ENCODE data around the gene TRIM15. TPM values are rescaled to one million over a fixed set of nuclear protein-coding genes. Genes with fewer than 3 reads are reported as not detected.

Gene TRIM15
- total and polyA plus RNA-seq, 2 donors (not counting 3 experiments of a cell fraction or from before 2014, with no cell fraction given): not detected

- intact Hi-C loops (cut with micrococcal nuclease) (no loop called here), dilution Hi-C loops (cut with MboI; ENCODE audit: extremely low pct_ligation_motif_present, low sequenced_read_pairs) (no loop called here)
- BruUV-seq (replicated peaks): no TSS peak
- Histone ChIP-seq H3K4me1 (ENCODE audit: control insufficient read depth, extremely low read depth, insufficient read depth, low read length) (no peaks in the 10 kb centered on the region), H3K36me3 (ENCODE audit: control insufficient read depth in 2 of 2, extremely low read depth in 1 of 2, insufficient read depth in 2 of 2, low read length in 2 of 2) (peaks cover 0 to 3% of the 10 kb centered on the region in 2 experiments), H3K79me2 (ENCODE audit: control insufficient read depth, insufficient read depth, low read length) (no peaks in the 10 kb centered on the region), H3K9me1 (replicated peaks; ENCODE audit: control insufficient read depth, extremely low read depth, insufficient read depth, low read length) (no peaks in the 10 kb centered on the region), H3K4me3 (replicated peaks in 1 of 3; ENCODE audit: insufficient read depth in 1 of 3, low read depth in 1 of 3, low read length in 3 of 3) (no peak overlapping the region), H3K9me3 (replicated peaks; ENCODE audit: control insufficient read depth, insufficient read depth, low read length) (no peaks in the 10 kb centered on the region), H3K27ac (ENCODE audit: insufficient read depth, low read depth, low read length) (no peak overlapping the region), H4K20me1 (replicated peaks; ENCODE audit: control insufficient read depth, extremely low read depth, insufficient read depth, low read length) (no peaks in the 10 kb centered on the region), H3K4me2 (ENCODE audit: insufficient read depth, low read length) (no peak overlapping the region), H3K27me3 (ENCODE audit: control insufficient read depth in 2 of 2, insufficient read depth in 2 of 2, low read length in 2 of 2) (peaks cover 8 to 24% of the 10 kb centered on the region in 2 experiments), H3K9ac (replicated peaks; ENCODE audit: extremely low read depth, insufficient read depth, low read length) (no peak overlapping the region), H2AFZ (ENCODE audit: low read depth, low read length) (no peak overlapping the region)
- FAIRE-seq: no peak
- ChIA-PET CTCF (no interaction called here), POLR2A (no interaction called here)
- TF ChIP-seq GATA2 (IDR thresholded peaks at IDR 0.05; ENCODE audit: insufficient read depth, insufficient read length, low read depth, low read length) (no peak), POLR2A (IDR thresholded peaks at IDR 0.05; ENCODE audit: low read depth, low read length) (no peak), JUN (IDR thresholded peaks at IDR 0.05; ENCODE audit: borderline replicate concordance, insufficient read depth, insufficient read length, low read depth) (no peak), EZH2 (IDR thresholded peaks at IDR 0.05; ENCODE audit: borderline replicate concordance, low read depth, low read length, severe bottlenecking) (no peak), FOS (IDR thresholded peaks at IDR 0.05; ENCODE audit: borderline replicate concordance, insufficient read depth, low read length) (no peak), CTCF (IDR thresholded peaks at IDR 0.05; ENCODE audit: extremely low read depth in 1 of 2, insufficient read depth in 1 of 2, low read depth in 1 of 2, low read length in 2 of 2) (no peak), MYC (IDR thresholded peaks at IDR 0.05; ENCODE audit: low read depth, low read length) (no peak), POLR2AphosphoS5 (IDR thresholded peaks at IDR 0.05; ENCODE audit: insufficient read depth, low read depth, low read length) (no peak), MAX (IDR thresholded peaks at IDR 0.05; ENCODE audit: insufficient read depth, insufficient read length) (no peak)
- DNase-seq (ENCODE audit: low read depth, low spot score): no peak
Observed at GRCh38 chr6:30180145-30180544, 16.8 kb downstream of the TRIM15 start.

Data from endothelial cell of umbilical vein (primary cell).